Right hindlimb (tissue), 1 donor: ENCODE results near the gene FOXF2.

Source experiments
- DNase-seq: peaks from one replicate; pipeline ENCODE4 v3.0.0-alpha.2; 2018

FOXF2 gene

GRCh38 chr6:1415416-1416063, 26.2 kb downstream of the FOXF2 start:
- no peak for DNase-seq

- DNase-seq = no peak
Observed at GRCh38 chr6:1416191-1416760, 26.9 kb downstream of the FOXF2 start.

- no peak for DNase-seq
Observed at GRCh38 chr6:1416820-1417219, 27.4 kb downstream of the FOXF2 start.

- no peak for DNase-seq
Observed at GRCh38 chr6:1417718-1418117, 28.3 kb downstream of the FOXF2 start.

GRCh38 chr6:1418471-1419191, 29.3 kb downstream of the FOXF2 start:
- DNase-seq = no peak

GRCh38 chr6:1420382-1420781, 31.0 kb downstream of the FOXF2 start:
- DNase-seq = no peak

- DNase-seq = no peak
Observed at GRCh38 chr6:1422290-1422689, 32.9 kb downstream of the FOXF2 start.

GRCh38 chr6:1423578-1423977, 34.2 kb downstream of the FOXF2 start:
- DNase-seq = no peak

- DNase-seq = no peak
Observed at GRCh38 chr6:1424306-1424927, 35.0 kb downstream of the FOXF2 start.

GRCh38 chr6:1426416-1426815, 37.0 kb downstream of the FOXF2 start:
- DNase-seq = no peak

- no peak for DNase-seq
Observed at GRCh38 chr6:1435806-1436205, 46.4 kb downstream of the FOXF2 start.

GRCh38 chr6:1436334-1437306, 47.2 kb downstream of the FOXF2 start:
- DNase-seq = peak; percentile 64

- no peak for DNase-seq
Observed at GRCh38 chr6:1437553-1438406, 48.4 kb downstream of the FOXF2 start.

- DNase-seq = no peak
Observed at GRCh38 chr6:1438471-1438881, 49.1 kb downstream of the FOXF2 start.

- no peak for DNase-seq
Observed at GRCh38 chr6:1439349-1439748, 50.0 kb downstream of the FOXF2 start.

GRCh38 chr6:1442929-1443328, 53.6 kb downstream of the FOXF2 start:
- DNase-seq = no peak
